Glomerular endothelial cell (primary cell): Measurements from ENCODE around the gene CNDP2. TPM values are rescaled to one million over a fixed set of nuclear protein-coding genes. Genes with fewer than 3 reads are reported as not detected.
"Not testable (repeated sequence)": the region's sequence is repeated elsewhere in the genome, so short reads cannot be mapped to it uniquely, and the experiment has no call there.

Experiments used
- DNase-seq: peaks from one replicate; pipeline ENCODE4 v3.0.0-alpha.2; 2011; ENCODE audit warnings: low read depth, low spot score; ENCODE audit errors: extremely low read depth
- total RNA-seq: library from RNA; depleted of rRNA; stranded (reverse); fragments of >200 nt; gene quantifications from 2 replicates; pipeline ENCODE4 v1.2.3, GENCODE V29; 2015

Gene CNDP2
- total RNA-seq, 1 donor from 2014 or later = 126 TPM

DNA sequence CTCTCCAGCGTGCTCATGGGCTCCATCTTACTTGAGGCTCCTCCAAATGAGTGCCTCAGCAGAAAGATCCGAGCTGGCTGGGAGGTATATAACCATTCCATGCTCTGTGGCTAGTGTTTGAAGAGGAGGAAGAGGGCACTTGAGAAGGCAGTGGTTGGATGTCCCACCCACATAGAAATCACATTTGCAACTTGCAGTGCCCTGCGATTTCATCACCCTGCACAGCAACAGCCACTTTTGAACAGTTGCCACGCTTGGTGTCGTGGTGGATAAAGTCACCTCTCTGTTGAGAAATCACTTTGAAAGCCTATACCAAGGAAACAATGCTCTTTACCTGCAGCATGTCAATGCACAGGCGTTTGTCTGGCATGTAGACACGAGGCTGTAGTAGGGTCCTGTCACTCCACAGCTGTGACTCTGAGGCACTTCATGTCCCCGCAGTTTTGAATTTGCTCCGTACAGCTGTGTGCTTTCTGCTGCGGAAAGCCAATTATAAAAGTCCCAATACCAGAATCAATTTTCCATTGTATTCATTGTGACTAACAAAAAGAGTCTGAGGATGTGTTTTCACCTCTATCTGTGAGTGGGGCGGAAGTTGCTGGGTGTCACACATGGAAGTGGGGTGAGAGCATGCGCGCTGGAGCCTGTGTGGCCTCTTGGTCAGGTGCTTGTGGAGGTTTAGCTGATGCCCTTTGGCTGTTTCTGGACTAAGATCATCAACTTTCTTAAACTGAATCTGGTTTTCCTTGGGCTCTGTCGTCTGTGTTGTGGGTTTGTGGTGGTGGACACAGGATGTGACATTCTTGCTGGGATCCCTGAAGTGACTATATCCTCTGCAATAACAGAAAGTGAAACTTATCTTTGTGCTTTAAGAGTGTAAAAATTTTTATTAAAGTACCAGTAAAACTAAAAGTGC is 2.8 kb downstream of the CNDP2 start:
- no peak for DNase-seq

DNA sequence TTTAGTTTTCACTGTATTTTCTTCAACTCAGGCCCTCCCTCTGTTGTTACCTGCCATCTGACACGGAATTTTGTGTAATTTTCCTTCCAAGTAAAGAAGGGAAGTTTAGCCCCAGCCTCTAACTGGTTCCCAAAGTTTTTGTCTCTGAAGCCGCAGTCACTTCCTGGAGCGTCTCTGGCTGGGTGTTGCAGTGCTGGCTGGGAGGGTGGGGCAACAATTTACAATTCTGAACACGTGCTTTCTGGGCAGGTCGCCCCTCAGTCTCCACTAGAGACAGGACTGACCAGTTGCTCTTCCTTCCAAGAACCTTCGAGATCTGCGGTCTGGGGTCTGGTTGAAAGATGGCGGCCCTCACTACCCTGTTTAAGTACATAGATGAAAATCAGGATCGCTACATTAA is 3.5 kb downstream of the CNDP2 start:
- no peak for DNase-seq

DNA sequence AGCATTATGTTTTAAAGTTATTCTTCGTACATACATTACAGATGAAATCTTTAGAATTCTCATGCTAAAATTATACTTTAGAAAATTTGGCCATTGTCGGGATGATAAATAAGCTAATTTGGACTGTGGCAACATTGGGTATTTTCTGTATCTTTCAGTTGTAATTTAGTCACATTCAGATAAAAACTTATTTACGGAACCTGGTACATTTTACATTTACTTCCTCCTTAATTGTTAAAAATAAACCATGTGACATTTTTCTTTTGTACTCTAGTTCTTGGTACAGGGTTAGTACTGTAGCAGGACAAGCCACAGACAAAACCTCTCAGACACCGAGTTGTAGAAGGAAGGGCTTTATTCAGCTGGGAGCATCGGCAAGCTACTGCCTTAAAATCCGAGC is 4.2 kb downstream of the CNDP2 start:
- no peak for DNase-seq

DNA sequence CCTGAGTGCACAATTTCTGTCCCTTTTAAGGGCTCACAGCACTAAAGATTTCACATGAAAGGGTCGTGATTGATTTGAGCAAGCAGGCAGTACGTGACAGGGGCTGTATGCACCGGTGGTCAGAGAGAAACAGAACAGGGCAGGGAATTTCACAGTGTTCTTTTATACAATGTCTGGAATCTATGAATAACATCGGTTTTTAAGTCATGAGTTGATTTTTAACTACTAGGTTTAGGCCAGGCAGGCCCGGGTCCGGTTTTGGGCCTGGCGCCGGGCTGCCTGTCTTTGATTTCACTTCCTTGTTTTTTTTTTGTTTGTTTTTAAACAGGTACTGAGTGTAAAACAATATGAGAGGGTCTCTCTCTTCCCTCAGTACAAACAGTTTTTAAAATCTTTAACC is 4.6 kb downstream of the CNDP2 start:
- DNase-seq = not testable (repeated sequence)

DNA sequence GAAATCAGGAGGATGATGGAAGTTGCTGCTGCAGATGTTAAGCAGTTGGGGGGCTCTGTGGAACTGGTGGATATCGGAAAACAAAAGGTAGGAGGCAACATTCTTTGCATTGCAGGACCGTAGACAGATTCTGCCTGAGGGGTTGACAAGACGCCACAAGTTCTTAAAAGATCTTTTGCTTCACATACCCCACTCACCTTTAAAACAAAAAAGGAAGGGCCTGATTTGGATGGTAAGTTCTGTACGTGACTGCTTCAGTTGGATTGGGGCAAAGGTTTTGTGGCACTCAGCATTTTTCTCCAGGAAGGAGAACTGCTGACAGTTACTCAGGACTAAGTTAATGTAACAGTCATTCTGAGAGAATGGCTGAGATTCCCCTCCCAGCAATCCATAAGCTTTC is 5.2 kb downstream of the CNDP2 start:
- no peak for DNase-seq

DNA sequence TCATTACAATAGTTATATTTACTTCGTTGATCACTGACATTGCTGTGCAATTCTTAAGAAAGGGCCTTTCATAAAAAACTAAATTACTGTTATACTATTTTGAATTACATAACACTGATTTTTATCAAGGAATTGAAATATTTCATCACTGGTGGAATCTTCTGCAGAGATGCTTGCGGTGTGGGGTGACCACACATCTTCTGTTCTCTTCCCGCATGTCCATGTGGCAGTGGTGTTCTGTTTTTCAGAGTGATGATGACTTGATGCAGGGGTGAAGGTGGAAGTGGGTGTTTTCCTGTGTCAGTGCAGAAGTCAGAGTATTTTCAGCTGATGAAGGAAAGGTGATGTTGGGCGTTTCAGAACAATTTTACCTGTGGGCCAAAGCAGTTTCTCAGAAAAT is 7.0 kb downstream of the CNDP2 start:
- DNase-seq = no peak

DNA sequence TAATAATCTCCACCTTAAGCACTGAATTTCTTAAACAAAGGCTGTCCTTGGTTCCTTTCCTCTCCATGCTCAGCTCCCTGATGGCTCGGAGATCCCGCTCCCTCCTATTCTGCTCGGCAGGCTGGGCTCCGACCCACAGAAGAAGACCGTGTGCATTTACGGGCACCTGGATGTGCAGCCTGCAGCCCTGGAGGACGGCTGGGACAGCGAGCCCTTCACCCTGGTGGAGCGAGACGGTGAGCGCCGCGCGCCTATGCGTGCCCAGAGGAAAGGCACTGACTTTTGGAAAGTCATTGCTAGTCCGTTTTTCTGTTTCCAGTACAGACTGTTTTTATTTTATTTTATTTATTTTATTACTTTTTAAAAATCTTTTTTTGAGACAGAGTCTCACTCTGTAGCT is 9.6 kb downstream of the CNDP2 start:
- no peak for DNase-seq

DNA sequence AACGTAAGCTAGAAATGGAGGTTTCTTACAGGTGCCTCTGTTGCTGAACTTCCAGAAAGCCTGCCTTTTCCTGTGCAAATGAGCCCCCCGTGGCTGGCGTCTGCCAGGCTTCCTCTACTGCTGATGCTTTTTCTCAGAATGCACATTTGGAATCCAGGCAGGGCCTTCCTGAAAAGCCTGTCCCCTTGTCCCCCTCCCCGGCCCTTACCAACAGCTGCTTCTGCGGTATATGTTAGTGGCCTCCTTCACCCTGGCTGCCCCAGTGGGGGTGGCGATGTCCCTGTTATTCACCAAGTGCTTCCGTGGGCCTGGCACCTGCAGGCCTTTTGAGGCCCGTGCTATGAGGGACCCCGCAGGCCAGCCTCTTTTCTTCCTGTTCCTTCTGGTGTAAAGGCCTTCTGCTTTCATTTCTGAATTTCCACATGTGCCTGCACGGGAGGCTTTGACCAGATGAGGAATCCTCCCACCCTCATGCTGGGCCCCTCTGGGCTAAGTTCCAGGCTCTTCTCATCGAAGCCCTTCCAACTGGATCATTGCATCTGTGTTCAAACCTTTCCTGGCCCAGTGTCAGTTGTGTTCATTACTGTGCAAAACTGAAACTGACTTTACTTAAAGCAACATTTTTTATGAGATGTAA is 10.4 kb downstream of the CNDP2 start:
- no peak for DNase-seq

DNA sequence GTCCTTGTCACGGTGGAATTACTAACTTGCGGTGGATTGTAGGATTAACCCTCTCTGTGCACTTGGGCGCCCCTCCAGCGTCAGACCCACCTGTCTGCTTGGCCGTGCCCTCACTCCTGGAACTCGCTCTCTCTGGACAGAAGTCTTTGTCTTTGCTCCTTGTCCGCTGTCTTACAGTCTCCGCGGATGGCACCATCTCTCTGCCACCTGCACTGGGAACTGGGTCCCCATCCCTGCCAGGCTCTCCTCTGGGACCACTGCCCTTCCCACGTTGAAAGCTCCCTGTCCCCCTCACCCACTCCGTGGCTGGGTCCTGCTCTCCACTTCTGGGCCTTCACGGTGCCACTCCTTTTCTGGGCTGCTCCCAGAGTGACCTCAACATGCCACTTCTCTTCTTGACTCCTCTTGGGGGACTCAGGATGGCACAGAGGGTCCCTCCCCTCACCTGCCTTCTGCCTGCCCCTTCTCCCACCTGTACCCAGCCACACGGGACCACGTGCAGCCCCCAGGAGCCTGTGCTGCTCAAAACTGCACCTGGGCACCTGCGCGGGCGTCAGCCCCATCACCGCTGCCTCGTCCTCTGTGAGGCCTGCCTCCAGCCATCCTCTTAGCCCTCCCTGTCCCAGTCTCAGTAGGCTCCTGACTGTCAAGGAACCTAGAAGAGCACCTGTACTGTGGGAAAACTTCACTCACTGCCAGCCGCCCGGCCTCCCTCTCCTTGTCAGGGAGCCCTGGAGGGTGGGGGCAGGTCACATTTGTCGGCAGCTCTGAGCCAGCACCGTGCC is 11.1 kb downstream of the CNDP2 start:
- no peak for DNase-seq

DNA sequence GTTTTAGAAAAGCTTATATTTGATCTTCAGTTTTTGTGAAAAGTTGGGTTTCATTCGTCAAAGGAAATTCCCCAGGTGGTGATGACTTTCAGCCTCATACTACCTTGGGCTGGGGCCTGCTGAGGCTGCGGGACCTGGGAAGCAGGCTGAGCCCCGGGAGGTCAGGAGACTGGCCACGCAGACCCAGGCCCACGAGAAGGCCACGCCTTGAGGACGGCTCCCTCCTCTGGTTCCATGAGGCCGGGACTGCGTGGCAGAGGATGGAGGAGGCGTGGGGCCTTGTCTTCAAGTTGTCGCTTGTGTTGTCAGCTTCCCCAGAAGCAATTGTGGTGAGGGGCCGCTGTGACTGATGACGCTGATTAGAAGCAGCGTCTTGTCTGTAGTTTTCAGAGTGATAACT is 11.8 kb downstream of the CNDP2 start:
- no peak for DNase-seq

DNA sequence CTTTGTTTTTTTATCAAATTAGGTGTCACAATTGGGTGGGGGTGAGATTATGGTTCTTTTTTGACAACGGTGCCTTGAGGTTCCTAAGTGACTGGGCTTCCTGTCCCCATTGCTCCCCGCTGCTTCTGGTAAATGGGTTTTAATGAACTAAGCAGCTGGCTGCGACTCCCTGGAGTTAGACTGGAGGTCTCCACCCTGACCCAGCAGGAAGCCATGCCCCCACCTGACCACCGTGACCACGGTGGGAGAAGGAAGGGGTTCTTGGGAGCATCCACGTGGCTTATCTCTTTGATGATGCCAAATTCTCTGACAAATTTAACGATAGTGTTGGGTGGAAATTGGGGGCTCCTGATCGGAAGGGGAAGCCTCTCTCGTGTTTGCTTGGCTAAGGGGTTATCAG is 12.2 kb downstream of the CNDP2 start:
- no peak for DNase-seq

DNA sequence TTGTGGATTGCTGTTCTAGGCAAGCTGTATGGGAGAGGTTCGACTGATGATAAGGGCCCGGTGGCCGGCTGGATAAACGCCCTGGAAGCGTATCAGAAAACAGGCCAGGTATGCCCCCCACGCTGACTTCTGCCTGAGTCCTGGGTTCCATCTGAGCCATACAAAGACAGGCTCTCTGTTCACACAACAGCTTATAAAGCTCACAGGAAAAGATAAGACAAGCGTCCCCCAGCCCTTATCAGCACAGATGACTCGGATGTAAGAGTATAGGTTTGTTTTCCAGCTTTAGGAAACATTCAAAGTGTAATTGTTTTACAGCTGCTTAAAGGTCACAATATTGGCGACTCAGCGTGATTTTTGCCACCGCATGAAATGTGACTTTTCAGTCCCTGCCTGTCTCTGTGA is 12.7 kb downstream of the CNDP2 start:
- DNase-seq = no peak

DNA sequence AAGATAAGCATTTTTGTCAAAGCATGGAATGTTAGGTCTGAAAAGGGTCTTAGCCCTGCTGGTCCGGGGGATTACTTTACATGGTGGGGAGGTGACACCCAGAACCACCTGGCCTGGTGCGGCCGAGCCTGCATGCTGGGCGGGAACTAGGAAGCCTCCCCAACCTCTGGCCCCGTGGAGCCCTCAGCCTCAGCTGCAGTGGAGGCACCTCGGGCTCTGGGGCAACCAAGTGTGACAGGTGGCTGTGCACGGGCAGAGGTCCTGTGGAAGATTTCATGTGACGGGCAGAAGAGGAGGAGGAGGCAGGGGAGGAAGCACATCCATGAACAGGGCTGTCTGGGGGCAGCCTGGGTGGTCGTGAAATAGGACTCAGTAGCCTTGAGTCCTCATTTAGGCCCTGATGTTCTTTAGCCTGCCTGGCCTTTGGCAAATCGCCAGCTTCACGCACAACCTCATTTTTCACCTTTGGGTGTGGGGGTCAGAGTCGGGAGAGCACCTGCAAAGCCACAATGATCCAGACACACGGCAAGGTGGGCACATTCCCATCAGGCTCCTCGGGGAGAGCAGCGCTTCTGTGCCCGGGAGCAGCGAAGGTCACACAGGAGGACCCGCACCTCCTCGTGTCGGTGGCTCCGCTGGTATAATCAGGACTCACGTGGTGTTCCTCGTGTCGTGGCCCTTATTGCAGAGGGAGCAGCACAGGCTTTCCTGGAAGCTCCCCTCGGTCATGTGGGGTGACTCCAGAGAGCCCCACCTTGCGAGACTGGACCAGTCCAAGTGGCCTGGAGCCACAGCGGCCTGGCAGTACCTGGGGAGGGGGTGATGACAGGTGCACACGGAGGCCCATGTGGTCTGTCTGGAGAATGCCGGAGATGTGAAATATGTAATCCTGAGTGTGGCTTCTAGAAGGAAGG is 13.9 kb downstream of the CNDP2 start:
- DNase-seq = no peak

DNA sequence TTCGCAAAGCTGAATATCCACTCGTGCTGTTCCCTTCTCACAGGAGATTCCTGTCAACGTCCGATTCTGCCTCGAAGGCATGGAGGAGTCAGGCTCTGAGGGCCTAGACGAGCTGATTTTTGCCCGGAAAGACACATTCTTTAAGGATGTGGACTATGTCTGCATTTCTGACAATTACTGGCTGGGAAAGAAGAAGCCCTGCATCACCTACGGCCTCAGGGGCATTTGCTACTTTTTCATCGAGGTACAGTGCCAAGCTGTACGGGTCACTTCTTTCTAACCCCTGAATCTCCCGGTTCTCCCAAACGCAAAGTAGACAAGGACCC is 14.6 kb downstream of the CNDP2 start:
- no peak for DNase-seq

DNA sequence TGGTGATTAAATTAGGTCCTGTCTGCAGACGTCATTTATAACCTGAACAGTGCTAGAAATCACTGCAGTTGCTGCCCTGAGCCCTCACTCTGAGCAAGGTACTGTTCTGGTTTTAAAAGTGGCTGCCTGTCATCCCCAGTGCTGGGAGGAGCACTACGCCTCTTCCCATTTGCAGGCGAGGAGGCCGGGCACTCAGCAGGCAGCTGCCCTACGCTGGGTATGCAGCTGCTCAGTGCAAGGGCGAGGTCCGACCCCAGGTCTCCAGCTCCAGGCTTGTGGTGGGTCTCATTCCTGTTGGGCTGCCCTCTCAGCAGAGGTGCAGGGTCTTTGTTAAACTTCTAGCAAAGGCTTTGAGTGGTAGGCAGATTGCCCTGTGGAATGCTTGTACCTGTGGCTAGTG is 15.7 kb downstream of the CNDP2 start:
- no peak for DNase-seq

DNA sequence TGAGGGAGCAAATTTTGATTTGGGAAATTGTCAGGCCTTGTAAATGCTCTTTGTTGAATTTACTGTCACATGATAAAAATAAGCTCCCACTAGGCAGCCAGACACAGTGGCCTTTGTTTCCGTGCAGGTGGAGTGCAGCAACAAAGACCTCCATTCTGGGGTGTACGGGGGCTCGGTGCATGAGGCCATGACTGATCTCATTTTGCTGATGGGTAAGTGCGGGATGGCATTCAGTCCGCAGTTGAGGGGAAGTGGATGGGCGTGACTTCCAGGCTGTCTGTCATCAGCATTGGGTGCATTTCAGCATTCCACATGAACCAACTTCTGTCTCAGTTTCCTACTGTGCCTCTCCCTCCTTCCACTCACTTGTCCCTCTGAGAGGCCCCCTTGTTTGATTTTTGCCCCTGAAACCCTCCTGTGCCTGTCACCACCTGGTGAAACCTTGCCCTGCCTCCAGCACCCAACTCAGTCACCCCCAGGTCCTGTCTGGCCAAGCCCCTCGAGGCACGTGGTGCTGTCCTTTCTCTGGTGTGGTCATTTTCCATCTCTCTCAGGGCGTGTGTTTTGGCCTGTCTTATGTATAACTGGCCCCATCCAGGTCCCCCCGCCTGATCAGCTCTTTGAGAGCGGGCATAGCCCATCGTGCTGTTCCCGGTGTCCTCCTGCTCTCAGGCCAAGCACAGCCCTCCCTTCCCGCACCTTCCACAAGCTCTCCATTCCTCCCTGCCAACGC is 16.3 kb downstream of the CNDP2 start:
- DNase-seq = no peak

DNA sequence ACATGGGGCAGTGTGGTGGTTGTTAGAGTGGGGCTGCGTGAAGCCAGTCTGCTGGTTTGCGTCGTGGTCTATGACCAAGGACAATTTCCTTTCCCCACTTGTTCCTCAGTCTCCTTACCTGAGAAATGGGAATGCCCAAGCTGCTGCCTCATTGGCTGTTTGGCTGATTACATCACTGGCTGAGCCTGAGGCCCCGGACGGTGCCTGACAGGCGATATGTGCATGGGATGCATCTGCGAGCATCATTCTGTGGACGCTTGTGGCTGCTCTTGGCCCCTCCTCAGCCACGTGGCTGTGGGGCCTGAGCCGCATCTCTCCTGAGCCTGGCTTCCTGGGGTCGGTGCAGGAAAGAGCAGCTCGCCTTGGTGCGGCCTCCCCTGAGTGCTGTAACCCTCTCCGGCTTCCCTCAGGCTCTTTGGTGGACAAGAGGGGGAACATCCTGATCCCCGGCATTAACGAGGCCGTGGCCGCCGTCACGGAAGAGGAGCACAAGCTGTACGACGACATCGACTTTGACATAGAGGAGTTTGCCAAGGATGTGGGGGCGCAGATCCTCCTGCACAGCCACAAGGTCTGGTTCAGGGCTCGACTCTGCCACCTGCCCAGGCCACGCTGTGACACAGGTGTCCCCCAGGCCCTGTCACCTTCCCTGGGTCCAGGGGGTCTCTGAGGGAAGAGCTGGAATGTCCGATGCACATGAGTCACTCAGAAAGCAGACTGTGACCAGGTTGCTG is 17.2 kb downstream of the CNDP2 start:
- DNase-seq = no peak

DNA sequence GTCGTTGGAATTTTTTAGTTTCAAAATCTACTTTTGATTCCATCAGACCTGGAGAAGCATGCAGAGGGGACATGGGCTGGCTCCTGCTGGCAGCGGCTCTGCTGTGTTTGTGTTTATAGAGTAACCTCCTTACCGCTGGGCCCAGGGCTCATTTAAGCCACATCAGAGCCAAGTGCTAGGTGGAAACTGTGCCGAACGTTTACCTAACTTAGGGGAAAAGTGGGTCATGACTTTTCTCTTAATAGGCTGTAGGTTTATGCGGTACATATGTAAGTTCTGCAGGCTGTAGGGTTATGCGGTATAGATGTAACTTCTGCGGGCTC is 17.7 kb downstream of the CNDP2 start:
- DNase-seq = no peak

DNA sequence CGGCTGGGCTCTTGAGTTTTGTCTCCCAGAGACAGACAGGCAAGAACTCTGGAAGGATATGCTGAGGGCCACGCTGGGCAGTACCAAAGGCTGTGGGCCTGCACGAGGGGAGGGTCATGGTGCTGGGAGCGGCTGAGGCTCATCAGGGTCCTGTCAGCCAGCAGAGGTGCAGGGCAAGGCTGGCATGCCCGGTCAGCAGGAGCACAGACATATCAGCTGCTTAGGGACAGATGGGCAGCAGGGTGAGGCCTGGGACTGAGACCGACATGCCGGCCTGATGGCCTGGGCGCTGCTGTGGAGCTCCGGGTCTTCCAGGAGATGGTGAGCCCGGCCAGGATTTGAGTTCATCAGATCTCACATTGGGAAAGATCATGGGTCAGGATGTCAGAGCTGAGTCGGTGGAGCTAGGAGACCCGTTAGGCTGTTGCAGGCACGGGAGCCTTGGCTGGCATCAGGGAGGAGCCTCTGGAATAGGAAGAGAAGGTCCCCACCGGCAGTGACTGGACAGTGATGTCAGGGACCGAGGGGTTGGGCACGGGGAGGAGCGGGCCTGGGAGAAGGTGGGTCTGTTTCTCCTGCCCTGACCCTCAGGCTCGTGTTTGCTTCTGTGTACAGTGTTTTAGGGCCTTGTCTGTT is 18.8 kb downstream of the CNDP2 start:
- DNase-seq = no peak
